B cell (primary cell): Measurements from ENCODE around the gene IFT52.

Source experiments
- CTCF ChIP-seq: fragments of 200-600 bp; IDR thresholded peaks from one replicate; pipeline ENCODE4 v1.8.0; 2022; ENCODE audit warnings: antibody characterized with exemption, mild to moderate bottlenecking
- EZH2 ChIP-seq: IDR thresholded peaks from 2 replicates; pipeline ENCODE4 v1.6.1; 2012; ENCODE audit warnings: borderline replicate concordance, low read depth, mild to moderate bottlenecking, moderate library complexity, low read length; ENCODE audit not compliant: insufficient read depth, poor library complexity, severe bottlenecking

GRCh38 chr20:43563429-43563828 lies 27.3 kb upstream of the IFT52 start:
- no peak for TF ChIP-seq CTCF
- no peak for TF ChIP-seq EZH2
